Measurements from ENCODE around the gene CHIT1.
"Not testable (repeated sequence)": the region's sequence is repeated elsewhere in the genome, so short reads cannot be mapped to it uniquely, and the experiment has no call there.

Gene CHIT1

GRCh38 chr1:203265541-203265940, 36.1 kb upstream of the CHIT1 start:
- DNase-seq = no peak

GRCh38 chr1:203264052-203264501, 34.6 kb upstream of the CHIT1 start:
- no peak for DNase-seq

GRCh38 chr1:203263496-203263895, 34.0 kb upstream of the CHIT1 start:
- no peak for DNase-seq

DNA sequence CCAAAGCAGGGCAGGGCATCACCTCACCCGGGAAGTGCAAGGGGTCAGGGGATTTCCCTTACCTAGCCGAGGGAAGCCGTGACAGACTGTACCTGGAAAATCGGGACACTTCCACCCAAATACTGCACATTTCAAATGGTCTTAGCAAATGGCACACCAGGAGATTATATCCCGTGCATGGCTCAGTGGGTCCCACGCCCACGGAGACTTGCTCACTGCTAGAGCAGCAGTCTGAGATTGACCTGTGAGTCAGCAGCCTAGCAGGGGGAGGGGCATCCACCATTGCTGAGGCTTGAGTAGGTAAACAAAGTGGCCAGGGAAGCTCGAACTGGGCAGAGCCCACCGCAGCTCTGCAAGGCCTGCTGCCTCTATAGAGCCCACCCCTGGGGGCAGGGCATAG, 27.2 kb upstream of the CHIT1 start:
- not testable (repeated sequence) for DNase-seq

DNA sequence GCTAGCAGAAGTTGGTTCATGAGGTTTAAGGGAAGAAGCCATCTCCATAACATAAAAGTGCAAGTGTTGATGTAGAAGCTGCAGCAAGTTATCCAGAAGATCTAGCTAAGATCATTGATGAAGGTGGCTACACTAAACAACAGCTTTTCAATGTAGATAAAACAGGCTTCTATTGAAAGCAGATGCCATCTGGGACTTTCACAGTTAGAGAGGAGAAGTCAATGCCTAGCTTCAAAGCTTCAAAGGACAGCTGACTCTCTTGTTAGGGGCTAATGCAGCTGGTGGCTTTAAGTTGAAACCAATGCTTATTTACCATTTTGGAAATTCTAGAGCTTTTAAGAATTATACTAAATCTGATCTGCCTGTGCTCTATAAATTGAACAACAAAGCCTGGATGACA, 25.3 kb upstream of the CHIT1 start:
- not testable (repeated sequence) for DNase-seq

DNA sequence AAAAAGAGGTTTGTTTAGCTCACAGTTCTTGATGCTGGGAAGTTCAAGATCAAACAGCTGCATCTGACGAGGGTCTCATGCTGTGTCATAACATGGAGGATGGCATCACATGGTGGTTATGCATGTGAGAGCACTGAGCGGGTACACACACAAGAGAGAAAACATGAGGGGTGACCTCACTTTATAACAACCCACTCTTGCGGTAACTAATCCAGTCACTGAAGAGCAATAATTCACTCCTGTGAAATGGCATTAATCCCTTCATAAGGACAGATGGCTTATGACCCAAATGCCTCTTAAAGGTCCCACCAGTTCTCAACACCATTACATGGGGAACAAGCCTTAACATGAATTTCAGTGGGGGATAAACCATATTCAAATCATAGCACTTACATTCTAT, 23.2 kb upstream of the CHIT1 start:
- peak; percentile 73 for DNase-seq

GRCh38 chr1:203251466-203251865, 22.0 kb upstream of the CHIT1 start:
- DNase-seq = no peak

GRCh38 chr1:203250911-203251310, 21.4 kb upstream of the CHIT1 start:
- no peak for DNase-seq

DNA sequence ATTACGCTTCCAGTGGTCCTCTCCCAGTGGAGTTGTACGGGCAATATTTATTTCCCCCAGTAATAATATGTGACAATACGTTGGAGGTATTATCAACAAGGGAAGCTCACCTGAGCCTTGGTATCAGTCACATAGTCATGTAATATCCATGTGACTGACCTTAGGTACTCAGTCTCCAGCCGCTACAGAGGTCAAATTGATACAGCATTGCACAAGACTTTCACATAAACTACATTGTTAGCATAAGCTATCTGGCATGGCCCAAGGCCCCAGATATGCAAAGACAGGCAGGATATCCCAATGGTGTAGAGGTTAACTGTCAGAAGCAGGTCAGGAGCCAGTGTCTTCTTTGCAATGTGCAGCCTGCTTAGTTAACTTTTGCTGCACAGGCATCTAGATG, 15.3 kb upstream of the CHIT1 start:
- DNase-seq = no peak

DNA sequence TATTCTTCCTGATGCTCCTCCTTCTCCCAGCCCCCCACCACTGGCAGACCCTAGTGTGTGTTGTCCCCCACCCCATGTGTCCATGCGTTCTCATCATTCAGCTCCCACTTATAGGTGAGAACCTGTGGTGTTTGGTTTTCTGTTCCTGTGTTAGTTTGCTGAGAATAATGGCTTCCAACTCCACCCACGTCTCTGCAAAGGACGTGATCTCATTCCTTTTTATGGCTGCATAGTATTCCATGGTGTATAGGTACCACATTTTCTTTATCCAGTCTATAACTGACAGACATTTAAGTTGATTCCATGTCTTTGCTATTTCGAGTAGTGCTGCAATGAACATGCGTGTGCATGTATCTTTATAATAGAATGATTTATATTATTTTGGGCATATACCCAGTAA, 12.2 kb upstream of the CHIT1 start:
- not testable (repeated sequence) for DNase-seq

DNA sequence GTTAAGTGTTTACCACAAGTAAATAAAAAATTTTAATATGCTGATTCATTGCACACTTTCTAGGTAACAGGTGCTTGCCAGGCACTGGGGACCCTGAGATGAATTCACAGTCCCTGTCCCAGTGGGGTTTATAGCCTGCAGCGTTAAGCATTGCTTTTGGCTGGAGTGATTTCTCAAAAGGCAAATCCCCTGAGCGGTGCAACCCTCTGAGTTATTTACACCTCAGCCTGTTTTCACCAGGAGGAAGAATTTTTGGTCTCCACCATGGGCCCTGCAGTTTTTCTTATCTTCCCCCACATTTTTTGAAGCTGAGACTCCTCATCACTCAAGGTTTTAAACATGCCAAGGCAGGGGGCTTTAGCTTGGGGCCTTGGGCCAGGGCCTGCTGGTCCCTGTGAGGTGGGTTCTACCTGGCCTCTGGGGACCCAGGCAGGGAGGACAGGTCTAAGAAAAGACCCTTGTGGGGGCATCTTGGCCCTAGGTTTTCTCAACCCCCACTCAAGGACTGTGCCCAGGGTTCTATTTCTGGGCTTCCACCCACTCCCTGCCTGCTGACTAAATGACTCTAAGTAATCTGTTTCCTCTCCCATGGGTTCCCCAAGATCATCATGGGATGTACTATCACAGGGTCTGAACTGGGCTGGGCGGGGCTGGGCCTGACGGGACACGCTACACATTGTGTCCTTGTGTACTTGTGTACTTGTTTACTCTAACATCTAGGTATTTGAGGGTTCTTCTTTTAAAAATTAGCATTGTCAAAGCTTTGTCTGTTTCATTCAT, 10.2 kb upstream of the CHIT1 start:
- DNase-seq = no peak

- no peak for DNase-seq
Observed at GRCh38 chr1:203239081-203239480, 9.6 kb upstream of the CHIT1 start.

GRCh38 chr1:203238535-203238934, 9.1 kb upstream of the CHIT1 start:
- DNase-seq = no peak

DNA sequence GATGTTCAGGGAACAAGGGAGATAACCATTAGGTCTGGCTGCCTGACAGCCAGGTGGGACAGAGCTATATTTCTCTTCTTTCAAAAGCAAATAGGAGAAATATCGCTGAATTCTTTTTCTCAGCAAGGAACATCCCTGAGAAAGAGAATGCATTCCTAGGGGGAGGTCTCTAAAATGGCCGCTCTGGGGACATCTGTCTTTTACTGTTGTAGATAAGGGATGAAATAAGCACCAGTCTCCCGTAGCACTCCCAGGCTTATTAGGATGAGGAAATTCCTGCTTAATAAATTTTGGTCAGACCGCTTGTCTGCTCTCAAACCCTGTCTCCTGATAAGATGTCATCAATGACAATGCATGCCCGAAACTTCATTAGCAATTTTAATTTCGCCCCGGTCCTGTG, 5.4 kb upstream of the CHIT1 start:
- DNase-seq = not testable (repeated sequence)

DNA sequence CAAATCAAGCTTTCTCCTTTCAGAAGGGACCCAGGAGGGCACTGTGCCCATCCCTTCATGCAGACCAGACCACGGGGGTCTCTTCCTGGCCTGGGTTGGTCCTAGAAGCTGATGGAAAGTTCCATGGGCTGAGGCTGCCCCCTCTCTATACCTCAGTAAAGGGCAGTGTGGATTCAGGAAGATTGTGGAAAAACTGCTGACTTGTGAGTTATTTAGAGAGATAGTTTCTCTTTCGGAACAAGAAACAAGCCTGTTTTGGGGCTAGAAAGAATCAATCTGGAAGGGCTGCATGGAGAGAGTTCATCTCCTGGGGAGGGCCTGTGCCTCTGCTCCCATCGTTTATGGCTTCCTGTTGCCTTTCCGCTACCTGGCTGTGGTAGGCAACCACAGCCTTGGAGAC, 803 bp downstream of the CHIT1 start:
- no peak for DNase-seq

DNA sequence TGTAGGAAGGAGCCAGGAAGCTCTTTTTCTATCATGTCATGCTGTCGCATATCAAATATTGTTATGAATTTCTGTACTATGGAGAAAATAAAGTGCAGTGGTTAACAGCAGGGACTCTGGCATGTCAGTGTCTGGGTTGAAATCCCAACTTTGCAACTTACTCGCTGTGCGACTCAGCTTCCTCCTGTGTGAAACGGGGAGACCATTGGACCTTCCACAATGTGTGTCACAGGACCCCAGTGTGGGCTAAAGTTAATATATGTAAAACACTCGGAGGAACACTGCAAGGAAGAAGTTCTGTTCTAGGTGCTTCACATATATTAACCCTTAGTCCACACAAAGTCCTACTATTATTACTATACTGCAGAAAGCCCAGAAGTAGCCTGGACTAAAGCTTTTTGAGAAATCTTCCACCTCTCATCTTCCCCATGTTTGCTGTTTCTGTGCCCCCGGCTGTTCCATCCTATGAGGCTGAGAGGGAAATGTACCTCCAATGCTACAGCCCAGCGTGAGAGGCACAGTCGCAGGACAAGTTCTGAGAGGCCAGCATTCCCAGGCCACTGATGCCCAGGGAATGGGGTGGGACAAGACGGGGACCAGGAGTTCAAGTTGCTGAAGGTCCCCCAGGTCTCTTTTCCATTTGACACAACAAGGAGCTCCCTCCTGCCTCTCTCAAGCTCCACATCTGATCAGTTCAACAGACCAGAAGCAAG, 1.9 kb downstream of the CHIT1 start:
- no peak for DNase-seq

DNA sequence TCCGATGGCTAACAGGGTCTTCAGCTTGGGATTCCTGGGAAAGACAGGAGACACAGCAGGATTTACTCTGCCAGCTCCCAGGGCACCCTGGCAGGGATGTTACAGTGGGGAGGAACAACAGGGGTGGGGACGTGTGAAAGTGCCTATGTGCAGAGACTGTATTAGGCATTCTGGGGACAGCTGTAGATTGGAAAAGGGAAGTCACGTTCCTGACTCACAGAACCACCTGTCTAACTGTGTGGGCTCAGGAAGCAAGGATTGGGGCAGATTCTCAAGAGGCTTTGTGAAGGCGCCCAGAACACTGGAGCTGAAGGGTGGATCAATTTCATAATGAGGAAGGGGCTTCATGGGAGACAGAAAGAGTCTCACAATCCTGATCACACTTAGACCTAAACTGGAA, 4.4 kb downstream of the CHIT1 start:
- no peak for DNase-seq

GRCh38 chr1:203223012-203223775, 6.3 kb downstream of the CHIT1 start:
- DNase-seq = no peak

- no peak for DNase-seq
Observed at GRCh38 chr1:203219934-203220333, 9.5 kb downstream of the CHIT1 start.

DNA sequence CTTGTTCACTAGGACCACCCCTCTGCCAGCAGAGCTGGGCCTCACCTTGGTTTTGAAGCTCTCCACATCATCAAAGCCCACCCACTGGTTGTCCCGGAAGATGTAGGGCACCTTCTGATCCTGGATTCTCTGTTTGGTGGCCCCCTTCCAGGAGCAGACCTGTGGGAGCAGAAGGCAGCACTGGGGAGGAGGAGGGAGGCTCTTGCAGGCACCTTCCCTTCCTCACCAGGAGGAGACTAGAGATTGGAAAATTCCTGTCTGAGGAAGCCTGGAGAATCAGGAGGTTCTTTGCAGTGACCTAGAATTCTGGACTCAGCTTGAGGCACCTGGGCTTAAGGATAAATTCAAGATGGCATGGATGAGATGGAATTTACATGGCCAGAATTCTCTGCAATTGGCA, 10.3 kb downstream of the CHIT1 start:
- no peak for DNase-seq

- no peak for DNase-seq
Observed at GRCh38 chr1:203217668-203218067, 11.8 kb downstream of the CHIT1 start.

- no peak for DNase-seq
Observed at GRCh38 chr1:203217139-203217655, 12.3 kb downstream of the CHIT1 start.

Data from NCI-H1048 (cell line).